Small intestine (tissue), 7 donors: ENCODE measurements around the gene ETV6. TPM values are rescaled to one million over a fixed set of nuclear protein-coding genes. Genes with fewer than 3 reads are reported as not detected.

Source experiments
- DNase-seq, 2 donors: peaks; one replicate each; pipeline versions ENCODE4 v3.0.0 to v3.0.0-alpha.2; 2013
- FAIRE-seq: peaks from 2 replicates; lab custom pipeline; 2012; peaks lifted over from hg19 to GRCh38; lab: Jason Lieb, UNC
- H3K27ac ChIP-seq, 3 donors: one replicate each; pipeline ENCODE4 v1.5.1; 2013; ENCODE audit warnings: low read length in 2 of 3, mild to moderate bottlenecking in 2 of 3, control low read depth in 1 of 3, inconsistent platforms in 1 of 3, low read depth in 1 of 3, moderate library complexity in 1 of 3
- H3K27me3 ChIP-seq, 3 donors: one replicate each; pipeline ENCODE4 v1.6.1; 2013; ENCODE audit warnings: low read length in 3 of 3, inconsistent platforms in 1 of 3; ENCODE audit not compliant: control insufficient read depth in 3 of 3, insufficient read depth in 3 of 3
- H3K36me3 ChIP-seq, 3 donors: one replicate each; pipeline ENCODE4 v1.6.1; 2013; ENCODE audit warnings: low read length in 3 of 3, inconsistent platforms in 1 of 3, low read depth in 1 of 3, mild to moderate bottlenecking in 1 of 3, moderate library complexity in 1 of 3; ENCODE audit not compliant: control insufficient read depth in 3 of 3, insufficient read depth in 2 of 3
- H3K4me1 ChIP-seq, 3 donors: one replicate each; pipeline ENCODE4 v1.6.1; 2013; ENCODE audit warnings: low read length in 2 of 3, inconsistent platforms in 1 of 3, low read depth in 1 of 3, mild to moderate bottlenecking in 1 of 3, moderate library complexity in 1 of 3; ENCODE audit not compliant: control insufficient read depth in 3 of 3, insufficient read depth in 2 of 3
- H3K4me3 ChIP-seq, 3 donors: one replicate each; pipeline ENCODE4 v1.5.1; 2013; ENCODE audit warnings: low read length in 3 of 3, control low read depth in 1 of 3, inconsistent platforms in 1 of 3, low read depth in 1 of 3, mild to moderate bottlenecking in 1 of 3, moderate library complexity in 1 of 3
- H3K9me3 ChIP-seq, 2 donors: one replicate each; pipeline ENCODE4 v1.6.1; 2013; ENCODE audit warnings: low read depth in 1 of 2, low read length in 1 of 2; ENCODE audit not compliant: control insufficient read depth in 2 of 2, insufficient read depth in 1 of 2
- WGBS, 3 donors: extraction: QIAGEN DNeasy Blood & Tissue Kit; methylation state at CpG; one replicate each; pipeline ENCODE4 v1.1.7; 2013; 5-methylcytosine and 5-hydroxymethylcytosine counted together
- polyA plus RNA-seq, 4 donors: library from polyadenylated mRNA; stranded (reverse) in 3 of 4; unstranded in 1 of 4; fragments of 200-250 nt in 3 of 4; fragments of 120-200 nt in 1 of 4; gene quantifications; one replicate each; pipeline versions ENCODE4 v1.2.1 to v1.2.3, GENCODE V29; 2013
- donor health status: healthy with polysubstance abuse.
- donor health status: control.
- donor health status: control.
- donor health status: Bipolar disorder and iron deficiency.
- donor health status: healthy.

The ETV6 gene
- polyA plus RNA-seq, 4 donors = 5.1 to 13.6 (median 8.4) TPM

GRCh38 chr12:11798856-11799501 lies 149.5 kb downstream of the ETV6 start:
- H3K4me1 ChIP-seq = peaks cover 7 to 14% (median 11%) of the 10 kb centered on the region in 3 donors
- H3K27me3 ChIP-seq = no peaks in the 10 kb centered on the region
- H3K36me3 ChIP-seq = peaks cover 0 to 5% (median 0%) of the 10 kb centered on the region in 3 donors
- H3K9me3 ChIP-seq = peaks cover 0 to 3% of the 10 kb centered on the region in 2 donors
- H3K4me3 ChIP-seq = no peak overlapping the region
- 46 to 81% (median 60%) methylated on average over 4 of the region's 4 CpGs for WGBS, 3 donors
- H3K27ac ChIP-seq = peak overlapping the region in 1 of 3 donors; percentile 52
- DNase-seq (no peak), FAIRE-seq (no peak)

GRCh38 chr12:11799502-11799873 lies 150.0 kb downstream of the ETV6 start:
- Histone ChIP-seq H3K9me3 (peaks cover 0 to 3% of the 10 kb centered on the region in 2 donors), H3K27ac (no peak overlapping the region), H3K27me3 (no peaks in the 10 kb centered on the region), H3K4me1 (peaks cover 5 to 11% (median 9%) of the 10 kb centered on the region in 3 donors), H3K36me3 (peaks cover 0 to 5% (median 0%) of the 10 kb centered on the region in 3 donors), H3K4me3 (no peak overlapping the region)
- FAIRE-seq (no peak), DNase-seq (no peak)
- 88 to 93% (median 89%) methylated on average over 8 of the region's 8 CpGs for WGBS, 3 donors

GRCh38 chr12:11801643-11802042 lies 152.2 kb downstream of the ETV6 start:
- DNase-seq = no peak
- WGBS, 3 donors = 64 to 89% (median 79%) methylated on average over 5 of the region's 5 CpGs
- peaks cover 0 to 11% (median 0%) of the 10 kb centered on the region in 3 donors for H3K4me1 ChIP-seq

GRCh38 chr12:11804130-11804529 lies 154.7 kb downstream of the ETV6 start:
- H3K4me3 ChIP-seq = no peak overlapping the region
- 90 to 100% (median 96%) methylated on average over 1 of the region's 1 CpG for WGBS, 3 donors
- no peaks in the 10 kb centered on the region for H3K4me1 ChIP-seq
- no peak overlapping the region for H3K27ac ChIP-seq
- H3K27me3 ChIP-seq = no peaks in the 10 kb centered on the region
- DNase-seq (no peak), FAIRE-seq (no peak)
- H3K9me3 ChIP-seq = no peaks in the 10 kb centered on the region
- peaks cover 0 to 5% (median 0%) of the 10 kb centered on the region in 3 donors for H3K36me3 ChIP-seq

More at GRCh38 chr12:11801643-11802042, 152.2 kb downstream of the ETV6 start:
- Histone ChIP-seq H3K4me3 (no peak overlapping the region), H3K27ac (no peak overlapping the region), H3K9me3 (no peaks in the 10 kb centered on the region), H3K36me3 (peaks cover 0 to 5% (median 0%) of the 10 kb centered on the region in 3 donors), H3K27me3 (no peaks in the 10 kb centered on the region)
- FAIRE-seq = no peak

- no peak overlapping the region for H3K4me3 ChIP-seq
- no peak for DNase-seq
- 75 to 87% (median 83%) methylated on average over 3 of the region's 3 CpGs for WGBS, 3 donors
- peaks cover 0 to 5% (median 0%) of the 10 kb centered on the region in 3 donors for H3K36me3 ChIP-seq
- no peak for FAIRE-seq
- no peaks in the 10 kb centered on the region for H3K4me1 ChIP-seq
- H3K27ac ChIP-seq = no peak overlapping the region
- no peaks in the 10 kb centered on the region for H3K9me3 ChIP-seq
- no peaks in the 10 kb centered on the region for H3K27me3 ChIP-seq
Measured at GRCh38 chr12:11805043-11805442, 155.6 kb downstream of the ETV6 start.

- DNase-seq = peak; percentile 25 to 57
- FAIRE-seq = no peak
Measured at GRCh38 chr12:11805680-11806079, 156.2 kb downstream of the ETV6 start.

GRCh38 chr12:11807458-11807857 lies 158.0 kb downstream of the ETV6 start:
- H3K9me3 ChIP-seq = no peaks in the 10 kb centered on the region
- DNase-seq = no peak
- no peak for FAIRE-seq
- H3K27me3 ChIP-seq = no peaks in the 10 kb centered on the region
- no peak overlapping the region for H3K4me3 ChIP-seq
- no peaks in the 10 kb centered on the region for H3K36me3 ChIP-seq
- peaks cover 0 to 7% (median 4%) of the 10 kb centered on the region in 3 donors for H3K4me1 ChIP-seq
- no peak overlapping the region for H3K27ac ChIP-seq

More at GRCh38 chr12:11805680-11806079, 156.2 kb downstream of the ETV6 start:
- Histone ChIP-seq H3K27ac (no peak overlapping the region), H3K27me3 (no peaks in the 10 kb centered on the region), H3K36me3 (peaks cover 0 to 5% (median 0%) of the 10 kb centered on the region in 3 donors), H3K4me3 (no peak overlapping the region), H3K4me1 (no peaks in the 10 kb centered on the region), H3K9me3 (no peaks in the 10 kb centered on the region)
- 45 to 73% (median 47%) methylated on average over 3 of the region's 3 CpGs for WGBS, 3 donors

GRCh38 chr12:11808931-11809330 lies 159.5 kb downstream of the ETV6 start:
- H3K4me1 ChIP-seq = peaks cover 0 to 20% (median 11%) of the 10 kb centered on the region in 3 donors
- WGBS, 3 donors = 93 to 95% (median 93%) methylated on average over 8 of the region's 8 CpGs
- no peaks in the 10 kb centered on the region for H3K36me3 ChIP-seq
- no peak overlapping the region for H3K4me3 ChIP-seq
- FAIRE-seq (no peak), DNase-seq (no peak)
- H3K9me3 ChIP-seq = no peaks in the 10 kb centered on the region
- H3K27me3 ChIP-seq = no peaks in the 10 kb centered on the region
- no peak overlapping the region for H3K27ac ChIP-seq
